GM18502 (cell line): ENCODE measurements around the gene FAM9C.
"Not testable (repeated sequence)": the region's sequence is repeated elsewhere in the genome, so short reads cannot be mapped to it uniquely, and the experiment has no call there.

Source experiments
- ATAC-seq: cut with Tn5 transposase; IDR thresholded peaks from one replicate; pipeline ENCODE4 v1.9.1; 2021; ENCODE audit warnings: mild to moderate bottlenecking; ENCODE audit not compliant: unreplicated experiment, poor library complexity

FAM9C gene

GRCh38 chrX:13046141-13046855 lies 1.9 kb upstream of the FAM9C start:
- ATAC-seq: no peak

GRCh38 chrX:13043938-13044337 lies 482 bp downstream of the FAM9C start:
- no peak for ATAC-seq

- no peak for ATAC-seq
Measured at GRCh38 chrX:13043138-13043537, 1.3 kb downstream of the FAM9C start.

- no peak for ATAC-seq
Measured at GRCh38 chrX:13036896-13037295, 7.5 kb downstream of the FAM9C start.

GRCh38 chrX:13033193-13033592 lies 11.2 kb downstream of the FAM9C start:
- no peak for ATAC-seq

GRCh38 chrX:13029887-13030771 lies 14.3 kb downstream of the FAM9C start:
- peak; percentile 53 for ATAC-seq

- ATAC-seq: no peak
Measured at GRCh38 chrX:13029637-13029886, 14.9 kb downstream of the FAM9C start.

GRCh38 chrX:13028871-13029636 lies 15.4 kb downstream of the FAM9C start:
- no peak for ATAC-seq

GRCh38 chrX:13026877-13027652 lies 17.4 kb downstream of the FAM9C start:
- ATAC-seq: no peak

- no peak for ATAC-seq
Measured at GRCh38 chrX:13024986-13025385, 19.4 kb downstream of the FAM9C start.

- ATAC-seq: no peak
Measured at GRCh38 chrX:13023979-13024378, 20.4 kb downstream of the FAM9C start.

- ATAC-seq: no peak
Measured at GRCh38 chrX:13023567-13023966, 20.9 kb downstream of the FAM9C start.

- peak; percentile 84 for ATAC-seq
Measured at GRCh38 chrX:13022926-13023325, 21.5 kb downstream of the FAM9C start.

GRCh38 chrX:13016731-13017130 lies 27.7 kb downstream of the FAM9C start:
- ATAC-seq: not testable (repeated sequence)

- ATAC-seq: no peak
Measured at GRCh38 chrX:13015536-13016236, 28.7 kb downstream of the FAM9C start.

- ATAC-seq: peak; percentile 38
Measured at GRCh38 chrX:13014111-13015096, 30.0 kb downstream of the FAM9C start.

- peak; percentile 89 for ATAC-seq
Measured at GRCh38 chrX:13013363-13014110, 30.9 kb downstream of the FAM9C start.

- no peak for ATAC-seq
Measured at GRCh38 chrX:13010546-13010945, 33.9 kb downstream of the FAM9C start.
